ENCODE measurements around the gene SS18.

DNA sequence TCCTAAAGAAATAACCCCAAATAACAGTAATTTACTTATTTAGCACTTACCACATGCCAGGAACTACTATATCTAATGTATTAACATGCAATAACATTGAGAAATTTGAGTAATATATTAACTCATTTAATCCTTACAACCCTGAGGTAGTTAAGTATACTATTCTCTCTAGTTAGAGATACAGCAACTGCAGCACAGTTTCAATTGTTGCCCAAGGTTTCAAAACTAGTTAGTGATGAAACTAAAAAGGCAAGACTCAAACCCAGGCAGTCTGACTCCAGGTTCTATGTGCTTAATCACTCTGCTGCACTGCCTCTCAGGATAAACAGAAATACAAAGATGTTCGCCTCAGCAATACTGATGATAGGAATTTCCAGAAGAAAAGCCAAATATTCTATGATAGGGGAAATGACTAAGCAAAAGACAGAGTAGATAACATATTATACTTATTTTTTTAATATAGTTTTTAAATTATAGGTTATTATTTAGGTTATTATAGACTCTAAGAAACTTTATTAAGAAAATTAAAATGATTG is 88.0 kb downstream of the SS18 start:
- TF ChIP-seq, protein P1, sequence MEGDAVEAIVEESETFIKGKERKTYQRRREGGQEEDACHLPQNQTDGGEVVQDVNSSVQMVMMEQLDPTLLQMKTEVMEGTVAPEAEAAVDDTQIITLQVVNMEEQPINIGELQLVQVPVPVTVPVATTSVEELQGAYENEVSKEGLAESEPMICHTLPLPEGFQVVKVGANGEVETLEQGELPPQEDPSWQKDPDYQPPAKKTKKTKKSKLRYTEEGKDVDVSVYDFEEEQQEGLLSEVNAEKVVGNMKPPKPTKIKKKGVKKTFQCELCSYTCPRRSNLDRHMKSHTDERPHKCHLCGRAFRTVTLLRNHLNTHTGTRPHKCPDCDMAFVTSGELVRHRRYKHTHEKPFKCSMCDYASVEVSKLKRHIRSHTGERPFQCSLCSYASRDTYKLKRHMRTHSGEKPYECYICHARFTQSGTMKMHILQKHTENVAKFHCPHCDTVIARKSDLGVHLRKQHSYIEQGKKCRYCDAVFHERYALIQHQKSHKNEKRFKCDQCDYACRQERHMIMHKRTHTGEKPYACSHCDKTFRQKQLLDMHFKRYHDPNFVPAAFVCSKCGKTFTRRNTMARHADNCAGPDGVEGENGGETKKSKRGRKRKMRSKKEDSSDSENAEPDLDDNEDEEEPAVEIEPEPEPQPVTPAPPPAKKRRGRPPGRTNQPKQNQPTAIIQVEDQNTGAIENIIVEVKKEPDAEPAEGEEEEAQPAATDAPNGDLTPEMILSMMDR (conservative IDR thresholded peaks at IDR 0.05; ENCODE audit: low read length) = no peak
- no peak for TF ChIP-seq EZH2phosphoT487 (IDR thresholded peaks at IDR 0.05; ENCODE audit: borderline replicate concordance)

Data from Loucy (cell line).